DND-41 (cell line): ENCODE results near the gene SPAM1.

ENCODE experiments used
- CTCF ChIP-seq: IDR thresholded peaks from 2 replicates; pipeline ENCODE4 v1.5.1; 2012; ENCODE audit warnings: borderline replicate concordance, low read length, moderate library complexity, mild to moderate bottlenecking; ENCODE audit not compliant: poor library complexity, severe bottlenecking; ENCODE audit errors: extremely low read depth
- EZH2 ChIP-seq: IDR thresholded peaks from 3 replicates; pipeline ENCODE4 v1.6.1; 2012; ENCODE audit warnings: borderline replicate concordance, low read depth, mild to moderate bottlenecking, moderate library complexity, low read length, inconsistent platforms; ENCODE audit not compliant: severe bottlenecking

- TF ChIP-seq CTCF (no peak), EZH2 (no peak)
These were observed 10.7 kb downstream of the SPAM1 start for GRCh38 chr7:123935436-123936381.
